Activated CD4-positive, alpha-beta T cell treated with anti-CD3 and anti-CD28 coated beads, Interleukin-2, amount 50 U/mL, for 16 hours (primary cell): Measurements from ENCODE around the gene NFATC2.

Experiments used
- DNase-seq: peaks from one replicate; pipeline ENCODE4 v3.0.0-alpha.2; 2020

Gene NFATC2

GRCh38 chr20:51409192-51409880 is 133.2 kb downstream of the NFATC2 start:
- no peak for DNase-seq

GRCh38 chr20:51404297-51405060 is 138.0 kb downstream of the NFATC2 start:
- DNase-seq = peak; percentile 99

- no peak for DNase-seq
Measured at GRCh38 chr20:51403466-51404220, 138.9 kb downstream of the NFATC2 start.

GRCh38 chr20:51402201-51402600 is 140.3 kb downstream of the NFATC2 start:
- DNase-seq = peak; percentile 88

GRCh38 chr20:51401496-51401895 is 141.0 kb downstream of the NFATC2 start:
- no peak for DNase-seq

GRCh38 chr20:51400051-51400926 is 142.2 kb downstream of the NFATC2 start:
- DNase-seq = peak; percentile 96

- peak; percentile 80 for DNase-seq
Measured at GRCh38 chr20:51399006-51399890, 143.3 kb downstream of the NFATC2 start.

- no peak for DNase-seq
Measured at GRCh38 chr20:51398552-51398951, 144.0 kb downstream of the NFATC2 start.

DNA sequence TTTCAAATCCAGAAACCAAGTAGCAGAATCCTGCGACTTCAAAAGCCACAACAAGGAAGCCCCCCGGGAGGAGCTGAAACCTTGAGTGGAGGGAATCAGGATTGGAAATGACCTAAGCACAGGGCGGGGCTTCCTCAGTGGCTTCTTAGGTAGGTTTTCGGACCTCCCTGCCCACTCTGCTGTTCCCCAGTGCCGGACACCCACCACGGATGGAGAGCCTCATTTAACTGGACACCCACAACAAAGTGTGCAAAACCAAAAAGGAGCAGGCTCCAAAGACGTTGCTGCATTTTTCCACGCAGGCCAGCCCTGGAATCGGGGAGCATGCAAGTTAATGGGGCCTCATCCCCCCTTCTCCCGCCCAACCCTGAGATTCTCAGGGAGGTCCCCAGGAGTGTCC is 144.4 kb downstream of the NFATC2 start:
- DNase-seq = no peak

DNA sequence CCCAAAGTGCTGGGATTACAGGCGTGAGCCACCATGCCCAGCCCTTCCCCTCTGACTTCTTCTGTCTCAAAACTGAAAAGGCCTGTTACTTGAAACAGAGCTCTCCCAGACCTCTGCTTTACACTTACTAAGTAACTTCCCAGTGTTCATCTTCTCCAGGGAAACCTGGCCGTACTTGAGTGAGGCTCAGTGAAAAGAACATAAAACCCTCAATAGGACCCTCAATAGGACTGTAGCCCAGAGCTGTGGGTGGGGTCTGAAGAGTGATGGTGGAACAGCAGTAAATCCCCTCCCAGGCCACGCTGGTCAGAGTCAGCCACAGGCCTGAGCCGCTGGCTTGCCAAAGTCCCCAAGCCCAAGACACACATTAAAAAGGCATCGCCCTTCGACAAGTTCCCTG is 145.4 kb downstream of the NFATC2 start:
- DNase-seq = no peak

DNA sequence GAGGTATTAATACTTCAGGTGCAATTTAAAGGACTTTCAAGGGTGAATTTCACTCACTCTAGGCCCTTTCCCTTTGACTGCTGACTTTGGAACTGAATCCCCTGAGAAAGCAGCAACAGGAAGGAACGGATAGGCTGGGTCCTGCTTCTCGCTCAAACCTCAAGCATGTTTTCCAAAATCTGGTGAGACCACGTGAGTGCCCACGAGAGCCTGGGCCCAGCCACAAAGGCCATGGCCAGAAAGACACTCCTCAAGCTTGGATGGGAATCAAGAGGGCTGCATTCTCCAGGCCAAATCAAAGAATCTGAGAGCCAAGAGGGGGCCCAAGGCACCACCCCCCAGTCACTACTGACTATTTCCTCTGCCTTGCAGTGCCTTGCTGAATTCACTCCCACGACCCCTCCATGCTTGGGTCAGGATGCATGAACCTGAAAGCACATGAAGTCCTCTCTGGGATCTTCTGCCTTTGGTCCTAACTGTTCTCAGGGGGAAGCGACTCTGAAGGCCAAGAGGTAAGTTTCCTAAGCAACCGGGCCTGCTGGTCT is 146.1 kb downstream of the NFATC2 start:
- no peak for DNase-seq

- no peak for DNase-seq
Measured at GRCh38 chr20:51394706-51395105, 147.8 kb downstream of the NFATC2 start.

DNA sequence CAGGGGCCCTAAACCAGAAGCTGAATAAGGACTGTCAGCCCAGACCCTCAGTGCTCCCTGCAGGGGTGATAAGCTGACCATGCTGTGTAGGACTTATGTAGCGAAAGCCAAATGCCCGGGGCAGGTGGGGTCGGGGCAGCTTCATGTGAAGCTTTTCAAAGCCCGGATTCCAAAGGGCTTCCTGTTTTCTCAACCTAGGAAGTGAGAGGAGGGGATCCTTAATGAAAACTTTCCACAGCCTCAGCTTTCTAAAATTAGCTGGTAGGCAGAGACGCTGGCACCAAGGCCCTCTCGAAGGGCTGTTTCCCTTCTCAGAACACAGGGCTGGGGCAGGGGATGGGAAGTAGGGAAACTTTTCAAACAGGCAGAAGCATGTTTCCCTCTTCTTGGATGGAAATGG is 148.9 kb downstream of the NFATC2 start:
- DNase-seq = no peak

GRCh38 chr20:51392614-51393186 is 149.8 kb downstream of the NFATC2 start:
- no peak for DNase-seq

DNA sequence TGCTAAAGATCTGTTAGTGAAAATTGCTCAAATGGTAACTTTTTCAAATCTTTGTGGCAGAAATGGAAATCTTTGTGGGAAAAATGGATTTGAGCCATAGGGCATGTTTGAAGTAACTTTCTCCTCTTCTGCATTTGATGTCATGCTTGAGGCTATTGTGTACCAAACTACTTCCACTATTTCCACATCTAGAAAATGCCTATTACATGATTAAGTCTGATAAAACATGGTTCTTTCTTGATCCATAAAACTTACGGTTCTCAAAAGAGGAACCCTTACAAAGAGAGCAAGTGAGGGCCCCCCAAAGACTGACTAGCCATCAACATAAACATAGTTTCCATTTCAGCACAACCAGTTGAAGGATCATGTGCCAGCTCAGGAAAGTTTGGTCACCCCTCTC is 150.6 kb downstream of the NFATC2 start:
- DNase-seq = no peak

- no peak for DNase-seq
Measured at GRCh38 chr20:51389543-51390264, 152.8 kb downstream of the NFATC2 start.

- DNase-seq = no peak
Measured at GRCh38 chr20:51388756-51389542, 153.6 kb downstream of the NFATC2 start.

DNA sequence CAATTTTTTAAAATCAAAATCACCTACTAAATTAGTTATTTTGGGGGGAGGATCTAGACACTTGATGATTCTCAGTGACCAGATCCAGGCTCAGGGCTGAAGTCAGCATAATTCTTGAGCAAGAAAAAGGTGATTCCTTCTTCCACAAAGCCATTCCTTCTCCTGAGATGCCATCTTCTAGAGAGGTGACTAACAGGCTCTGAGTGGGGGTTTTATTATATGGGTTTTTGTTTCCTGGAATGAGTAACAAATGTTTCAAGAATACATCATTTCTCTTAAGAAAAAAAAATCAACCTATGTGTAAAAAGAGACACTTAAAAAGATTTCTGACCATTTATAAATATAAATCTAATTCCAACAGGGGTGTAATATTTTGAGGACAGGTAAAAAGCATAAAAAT is 154.3 kb downstream of the NFATC2 start:
- peak; percentile 64 for DNase-seq

DNA sequence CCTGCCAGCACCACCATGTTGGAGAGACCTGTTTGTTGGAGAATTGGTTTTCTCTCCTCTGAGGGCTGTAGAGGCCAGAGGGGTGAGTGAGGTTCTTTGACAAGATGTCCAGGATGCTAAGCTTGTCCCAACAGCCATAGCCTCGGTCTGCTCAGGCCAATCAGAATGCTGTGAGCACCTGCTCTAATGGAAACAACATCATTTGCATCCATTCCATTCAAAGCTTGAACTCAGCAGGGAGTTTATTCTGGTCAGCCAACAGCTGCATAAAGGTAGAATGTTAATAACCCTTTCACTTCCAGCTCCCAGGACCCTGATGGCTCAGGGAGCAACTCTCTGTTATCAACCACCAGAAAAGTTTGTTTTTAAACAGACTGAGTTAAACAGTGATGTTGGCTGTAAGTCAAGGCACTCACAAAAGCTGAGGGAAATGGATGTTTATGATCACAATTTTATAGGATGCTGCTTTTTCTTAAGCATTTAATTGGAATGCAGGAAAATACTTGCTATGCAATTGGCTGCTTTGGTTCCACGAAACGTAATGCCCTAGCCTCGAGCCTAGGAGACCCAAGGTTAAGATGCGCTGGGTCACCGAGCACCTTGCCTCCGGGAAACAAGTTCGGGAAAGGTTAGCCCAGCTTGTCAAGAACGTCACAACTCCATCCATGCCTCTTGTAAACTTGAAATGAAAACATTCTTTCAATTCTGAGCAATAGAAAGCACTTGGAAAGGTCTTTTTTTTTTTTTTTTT is 155.2 kb downstream of the NFATC2 start:
- no peak for DNase-seq
